Panc1 (cell line): ENCODE measurements around the gene DLGAP1.

Source experiments
- CTCF ChIP-seq: fragments of 450-650 bp; IDR thresholded peaks from 2 replicates; pipeline ENCODE4 v1.5.1; 2017; ENCODE audit warnings: mild to moderate bottlenecking
- POLR2AphosphoS5 ChIP-seq: IDR thresholded peaks from 2 replicates; pipeline ENCODE4 v1.6.1; 2012; ENCODE audit warnings: mild to moderate bottlenecking, low read depth, low read length, moderate library complexity
- REST ChIP-seq, 2 experiments: IDR thresholded peaks; 2 replicates each; pipeline ENCODE4 v1.6.1; 2011 to 2012; ENCODE audit warnings: low read depth in 2 of 2, control low read depth in 1 of 2, low read length in 1 of 2, mild to moderate bottlenecking in 1 of 2, moderate library complexity in 1 of 2; ENCODE audit not compliant: insufficient read depth in 1 of 2
- TCF7L2 ChIP-seq: IDR thresholded peaks from 2 replicates; pipeline ENCODE4 v1.6.1; 2011; ENCODE audit warnings: mild to moderate bottlenecking, low read depth, low read length, inconsistent platforms

DNA sequence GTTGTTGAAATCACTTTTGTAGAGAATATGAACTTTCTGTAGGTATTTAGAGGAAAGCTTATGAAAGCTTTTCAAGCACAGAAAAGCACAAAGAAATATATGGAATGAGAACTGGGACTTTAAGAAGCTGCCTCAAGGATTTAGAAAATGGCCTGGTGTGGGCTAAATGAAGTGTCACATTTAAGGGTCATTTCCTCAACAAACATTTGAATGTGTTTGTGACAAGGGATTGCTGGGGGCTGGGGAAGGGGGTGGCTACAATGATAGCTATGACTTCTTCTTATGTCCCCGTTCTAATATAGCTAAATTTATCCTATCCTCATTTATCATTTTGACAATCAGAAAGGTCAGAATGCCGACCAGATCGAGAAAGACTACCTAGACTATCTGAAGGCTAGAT is 69.2 kb downstream of the DLGAP1 start:
- TF ChIP-seq CTCF, result no peak
- no peak for TF ChIP-seq REST (IDR thresholded peaks at IDR 0.05; ENCODE audit: insufficient read depth in 1 of 2, low read depth in 2 of 2, low read length in 1 of 2)
- no peak for TF ChIP-seq POLR2AphosphoS5
- no peak for TF ChIP-seq TCF7L2
